Lower leg skin (tissue), 3 donors: ENCODE results near the gene GLDN.

Experiments
- POLR2A ChIP-seq, 2 donors: fragments of 450-650 bp; IDR thresholded peaks; one replicate each; pipeline ENCODE4 v1.6.1; 2016 to 2017; ENCODE audit warnings: antibody characterized with exemption in 2 of 2, mild to moderate bottlenecking in 1 of 2, moderate library complexity in 1 of 2
- TF ChIP-seq, protein P1 (sequence below), 3 donors: fragments of 450-650 bp; IDR thresholded peaks; one replicate each; pipeline ENCODE4 v1.5.1; 2016; ENCODE audit warnings: antibody characterized with exemption in 3 of 3, mild to moderate bottlenecking in 3 of 3, moderate library complexity in 2 of 3

DNA sequence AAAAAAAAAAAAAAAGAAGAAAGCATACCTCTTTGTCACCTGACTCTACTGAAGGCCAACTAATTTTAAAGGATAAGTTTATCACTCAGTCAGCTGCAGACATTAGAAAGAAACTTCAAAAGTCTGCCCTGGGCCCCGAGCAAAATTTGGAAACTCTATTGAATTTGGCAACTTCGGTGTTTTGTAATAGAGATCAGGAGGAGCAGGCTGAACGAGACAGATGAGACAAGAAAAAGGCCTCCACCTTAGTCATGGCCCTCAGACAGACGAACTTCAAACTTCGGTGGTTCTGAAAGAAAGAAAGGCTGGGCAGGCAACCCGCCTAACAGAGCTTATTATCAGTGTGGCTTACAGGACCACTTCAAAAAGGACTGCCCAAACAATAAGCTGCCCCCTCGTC lies 18.5 kb downstream of the GLDN start:
- TF ChIP-seq, protein P1, sequence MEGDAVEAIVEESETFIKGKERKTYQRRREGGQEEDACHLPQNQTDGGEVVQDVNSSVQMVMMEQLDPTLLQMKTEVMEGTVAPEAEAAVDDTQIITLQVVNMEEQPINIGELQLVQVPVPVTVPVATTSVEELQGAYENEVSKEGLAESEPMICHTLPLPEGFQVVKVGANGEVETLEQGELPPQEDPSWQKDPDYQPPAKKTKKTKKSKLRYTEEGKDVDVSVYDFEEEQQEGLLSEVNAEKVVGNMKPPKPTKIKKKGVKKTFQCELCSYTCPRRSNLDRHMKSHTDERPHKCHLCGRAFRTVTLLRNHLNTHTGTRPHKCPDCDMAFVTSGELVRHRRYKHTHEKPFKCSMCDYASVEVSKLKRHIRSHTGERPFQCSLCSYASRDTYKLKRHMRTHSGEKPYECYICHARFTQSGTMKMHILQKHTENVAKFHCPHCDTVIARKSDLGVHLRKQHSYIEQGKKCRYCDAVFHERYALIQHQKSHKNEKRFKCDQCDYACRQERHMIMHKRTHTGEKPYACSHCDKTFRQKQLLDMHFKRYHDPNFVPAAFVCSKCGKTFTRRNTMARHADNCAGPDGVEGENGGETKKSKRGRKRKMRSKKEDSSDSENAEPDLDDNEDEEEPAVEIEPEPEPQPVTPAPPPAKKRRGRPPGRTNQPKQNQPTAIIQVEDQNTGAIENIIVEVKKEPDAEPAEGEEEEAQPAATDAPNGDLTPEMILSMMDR (IDR thresholded peaks at IDR 0.05), result no peak
- TF ChIP-seq POLR2A (IDR thresholded peaks at IDR 0.05), result no peak
